Muscle layer of colon (tissue), 2 donors: ENCODE results near the gene EYA2.

Source experiments
- H3K27ac ChIP-seq: one replicate; pipeline ENCODE4 v1.7.0; 2013; ENCODE audit warnings: low read depth, mild to moderate bottlenecking, low read length, moderate library complexity
- H3K27me3 ChIP-seq, 2 donors: one replicate each; pipeline ENCODE4 v1.7.0; 2013; ENCODE audit warnings: low read length in 2 of 2, mild to moderate bottlenecking in 2 of 2; ENCODE audit not compliant: insufficient read depth in 2 of 2, control insufficient read depth in 1 of 2
- H3K36me3 ChIP-seq: one replicate; pipeline ENCODE4 v1.7.0; 2013; ENCODE audit warnings: mild to moderate bottlenecking, low read length; ENCODE audit not compliant: insufficient read depth
- H3K4me1 ChIP-seq: one replicate; pipeline ENCODE4 v1.7.0; 2013; ENCODE audit warnings: mild to moderate bottlenecking, low read length; ENCODE audit not compliant: insufficient read depth
- H3K4me3 ChIP-seq, 2 donors: one replicate each; pipeline ENCODE4 v1.7.0; 2013; ENCODE audit warnings: low read length in 2 of 2, low read depth in 1 of 2, mild to moderate bottlenecking in 1 of 2, moderate library complexity in 1 of 2
- H3K9ac ChIP-seq: one replicate; pipeline ENCODE4 v1.7.0; 2013; ENCODE audit warnings: low read length
- H3K9me3 ChIP-seq: one replicate; pipeline ENCODE4 v1.7.0; 2013; ENCODE audit warnings: mild to moderate bottlenecking, low read length
- donor health status: abdominal sarcoma.
- donor health status: Adenocarcinoma of cecum.

Gene EYA2

DNA sequence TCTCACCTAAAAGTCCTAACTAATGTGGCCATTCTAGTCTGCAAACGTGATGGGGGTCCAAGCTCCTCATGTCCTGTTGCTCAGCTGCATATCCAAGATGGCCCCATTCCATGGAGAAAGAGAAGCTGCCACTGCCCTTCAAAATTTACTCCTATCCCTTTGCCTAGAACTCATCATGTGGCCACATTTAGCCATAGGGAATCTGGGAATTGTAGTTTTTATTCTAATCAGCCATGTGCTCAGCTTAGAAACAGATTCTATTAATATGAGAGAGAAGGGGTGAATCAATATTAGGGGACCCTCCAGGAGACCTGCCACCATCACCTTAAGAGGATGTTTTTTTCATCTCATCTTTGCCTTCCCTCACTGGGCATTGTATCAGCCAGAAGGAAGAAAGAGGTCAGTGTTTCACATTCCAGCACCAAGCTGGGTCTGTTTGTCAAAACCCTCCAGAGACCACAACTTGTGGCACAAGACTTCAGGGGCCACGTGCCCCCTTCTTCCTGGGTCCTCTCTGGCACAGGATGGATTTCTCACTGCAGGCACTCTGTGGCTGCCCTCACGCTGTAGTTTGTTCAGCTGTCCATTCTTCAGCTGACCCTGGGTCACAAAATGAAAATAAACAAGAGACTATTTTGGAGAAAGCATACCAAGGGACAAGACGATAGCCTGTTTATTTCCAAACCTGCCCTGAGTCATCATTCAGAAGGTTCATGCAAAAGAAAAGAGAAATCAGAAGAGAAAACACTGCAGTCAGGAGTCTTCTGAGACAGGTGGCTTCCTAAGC, 172.0 kb downstream of the EYA2 start:
- Histone ChIP-seq H3K4me1 (no peaks in the 10 kb centered on the region), H3K36me3 (no peaks in the 10 kb centered on the region), H3K9me3 (peaks cover 17% of the 10 kb centered on the region), H3K27ac (no peak overlapping the region), H3K4me3 (no peak overlapping the region), H3K9ac (no peak overlapping the region), H3K27me3 (no peaks in the 10 kb centered on the region)

DNA sequence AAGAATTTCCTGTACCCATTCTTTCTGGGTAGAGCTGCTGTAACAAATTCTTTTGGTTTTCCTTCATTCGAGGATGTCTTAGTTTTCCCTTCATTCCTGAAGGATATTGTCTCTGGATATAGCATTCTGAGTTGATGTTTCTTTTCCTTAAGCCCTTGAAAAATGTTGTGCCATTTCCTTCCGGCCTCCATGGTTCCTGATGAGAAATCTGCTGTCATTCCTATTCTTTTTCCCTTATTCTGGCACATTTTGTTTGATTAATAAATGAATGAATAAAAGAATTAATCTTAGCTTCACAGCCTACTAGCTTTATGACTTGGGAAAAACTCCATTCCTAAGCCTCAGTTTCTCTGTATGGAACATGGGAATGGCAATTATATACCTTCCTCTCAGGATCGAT, 173.1 kb downstream of the EYA2 start:
- no peak overlapping the region for H3K9ac ChIP-seq
- no peaks in the 10 kb centered on the region for H3K27me3 ChIP-seq
- H3K4me1 ChIP-seq, result no peaks in the 10 kb centered on the region
- peaks cover 17% of the 10 kb centered on the region for H3K9me3 ChIP-seq
- H3K4me3 ChIP-seq, result no peak overlapping the region
- no peak overlapping the region for H3K27ac ChIP-seq
- no peaks in the 10 kb centered on the region for H3K36me3 ChIP-seq

- H3K27ac ChIP-seq, result no peak overlapping the region
- H3K36me3 ChIP-seq, result no peaks in the 10 kb centered on the region
- H3K9me3 ChIP-seq, result peaks cover 17% of the 10 kb centered on the region
- no peaks in the 10 kb centered on the region for H3K27me3 ChIP-seq
- no peak overlapping the region for H3K9ac ChIP-seq
- no peak overlapping the region for H3K4me3 ChIP-seq
- no peaks in the 10 kb centered on the region for H3K4me1 ChIP-seq
Measured at GRCh38 chr20:47070176-47070575, 175.5 kb downstream of the EYA2 start.

DNA sequence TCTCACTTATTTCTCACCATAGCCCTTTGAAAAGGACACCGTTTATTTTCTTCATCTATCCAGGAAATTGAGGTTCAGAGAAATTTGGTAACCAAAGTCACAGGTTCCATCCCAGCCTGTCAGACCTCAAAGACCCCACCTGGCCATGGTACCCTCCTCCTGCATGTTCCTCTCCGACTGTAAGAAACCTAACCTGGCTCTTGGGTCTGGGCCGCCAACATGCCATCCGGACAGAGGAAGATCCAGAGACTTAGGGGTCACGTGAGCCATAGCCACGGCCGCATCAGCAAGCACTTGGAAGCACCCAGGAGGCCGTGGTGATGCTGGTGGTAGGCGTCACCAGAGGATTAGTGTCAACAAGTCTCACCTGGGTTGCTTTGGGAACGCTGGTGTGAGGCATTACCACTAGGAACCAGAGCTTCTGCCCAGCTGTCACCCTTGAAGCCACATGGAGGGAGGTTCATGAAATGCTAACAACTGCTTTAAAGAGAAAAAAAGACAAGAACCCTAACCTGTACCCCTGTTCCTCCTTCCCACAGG, 177.1 kb downstream of the EYA2 start:
- Histone ChIP-seq H3K4me3 (no peak overlapping the region), H3K9ac (no peak overlapping the region), H3K4me1 (no peaks in the 10 kb centered on the region), H3K27ac (no peak overlapping the region), H3K9me3 (peaks cover 20% of the 10 kb centered on the region), H3K27me3 (no peaks in the 10 kb centered on the region), H3K36me3 (no peaks in the 10 kb centered on the region)

- no peaks in the 10 kb centered on the region for H3K4me1 ChIP-seq
- H3K27me3 ChIP-seq, result no peaks in the 10 kb centered on the region
- H3K4me3 ChIP-seq, result no peak overlapping the region
- no peak overlapping the region for H3K27ac ChIP-seq
- H3K9me3 ChIP-seq, result peaks cover 8% of the 10 kb centered on the region
- H3K9ac ChIP-seq, result no peak overlapping the region
- H3K36me3 ChIP-seq, result no peaks in the 10 kb centered on the region
Measured at GRCh38 chr20:47073766-47074475, 179.3 kb downstream of the EYA2 start.

DNA sequence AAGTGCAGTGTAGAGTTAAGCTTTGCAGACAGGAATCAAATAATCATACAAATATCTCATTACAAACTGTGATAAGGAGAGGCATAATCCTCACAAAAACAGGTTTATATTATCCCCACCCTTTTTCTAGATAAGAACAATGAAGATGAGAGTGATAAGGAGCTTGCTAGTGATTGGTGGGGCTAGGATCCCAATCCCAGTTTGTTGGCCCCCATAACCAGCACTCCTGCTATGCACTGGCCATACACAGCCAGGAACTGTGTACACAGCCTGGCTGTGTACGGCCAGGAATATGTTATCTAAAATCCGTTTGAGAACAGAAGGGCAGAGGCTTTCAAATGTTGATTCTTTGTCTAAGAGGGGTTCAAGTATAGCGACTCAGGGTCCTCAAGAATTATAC, 180.6 kb downstream of the EYA2 start:
- H3K4me3 ChIP-seq, result no peak overlapping the region
- no peak overlapping the region for H3K27ac ChIP-seq
- H3K4me1 ChIP-seq, result no peaks in the 10 kb centered on the region
- peaks cover 11% of the 10 kb centered on the region for H3K9me3 ChIP-seq
- no peaks in the 10 kb centered on the region for H3K27me3 ChIP-seq
- no peaks in the 10 kb centered on the region for H3K36me3 ChIP-seq
- no peak overlapping the region for H3K9ac ChIP-seq

DNA sequence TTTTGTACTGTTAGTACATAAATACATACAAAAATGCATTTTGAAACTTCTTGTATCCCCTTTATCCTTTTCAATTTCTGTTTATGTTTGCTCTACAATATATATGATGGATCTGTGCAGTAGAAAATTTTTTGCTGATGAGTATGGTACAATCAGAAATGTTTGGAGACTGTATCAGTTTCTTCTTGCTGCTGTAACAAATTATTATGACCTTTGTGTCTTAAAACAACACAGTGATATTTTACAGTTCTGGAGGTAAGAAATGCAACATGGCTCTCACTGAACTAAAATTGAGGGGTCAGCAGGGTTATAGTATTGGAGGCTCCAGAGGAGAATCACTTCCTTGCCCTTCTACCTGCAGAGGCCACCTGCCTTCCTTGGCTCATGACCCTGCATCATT, 184.4 kb downstream of the EYA2 start:
- no peaks in the 10 kb centered on the region for H3K27me3 ChIP-seq
- no peak overlapping the region for H3K27ac ChIP-seq
- no peak overlapping the region for H3K9ac ChIP-seq
- no peaks in the 10 kb centered on the region for H3K36me3 ChIP-seq
- H3K4me3 ChIP-seq, result no peak overlapping the region
- H3K4me1 ChIP-seq, result no peaks in the 10 kb centered on the region
- H3K9me3 ChIP-seq, result peaks cover 11% of the 10 kb centered on the region

DNA sequence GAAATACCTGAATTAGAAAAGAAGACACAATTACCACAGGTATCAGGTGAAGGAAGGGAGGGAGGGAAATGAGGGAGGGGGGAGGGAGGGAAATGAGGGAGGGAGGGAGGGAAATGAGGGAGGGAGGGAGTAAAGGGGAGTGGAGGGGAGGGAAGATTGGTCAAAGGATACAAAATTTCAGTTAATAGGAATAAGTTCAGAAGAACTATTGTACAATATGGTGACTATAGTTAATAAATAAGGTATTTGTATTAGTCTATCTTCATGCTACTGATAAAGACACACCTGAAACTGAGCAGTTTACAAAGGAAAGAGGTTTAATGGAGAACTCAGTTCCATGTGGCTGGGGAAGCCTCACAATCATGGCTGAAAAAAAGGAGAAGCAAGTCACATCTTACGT, 185.7 kb downstream of the EYA2 start:
- H3K27me3 ChIP-seq, result no peaks in the 10 kb centered on the region
- H3K4me3 ChIP-seq, result no peak overlapping the region
- peaks cover 11% of the 10 kb centered on the region for H3K9me3 ChIP-seq
- no peaks in the 10 kb centered on the region for H3K4me1 ChIP-seq
- H3K9ac ChIP-seq, result no peak overlapping the region
- H3K27ac ChIP-seq, result no peak overlapping the region
- H3K36me3 ChIP-seq, result no peaks in the 10 kb centered on the region

DNA sequence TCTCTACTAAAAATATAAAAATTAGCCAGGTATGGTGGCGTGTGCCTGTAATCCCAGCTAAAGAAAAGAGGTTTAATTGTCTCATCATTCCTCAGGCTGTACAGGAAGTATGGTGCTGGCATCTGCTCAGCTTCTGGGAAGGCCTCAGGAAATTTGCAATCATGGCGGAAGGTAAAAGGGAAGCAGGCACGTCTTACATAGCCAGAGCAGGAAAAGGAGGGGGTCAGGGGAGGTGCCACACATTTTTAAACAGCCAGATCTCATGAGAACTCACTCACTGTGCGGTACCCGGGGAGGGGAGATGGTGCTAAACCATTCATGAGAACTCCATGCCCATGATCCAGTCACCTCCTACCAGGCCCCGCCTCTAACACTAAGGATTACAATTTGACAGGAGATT, 191.7 kb downstream of the EYA2 start:
- Histone ChIP-seq H3K4me1 (no peaks in the 10 kb centered on the region), H3K36me3 (no peaks in the 10 kb centered on the region), H3K9me3 (no peaks in the 10 kb centered on the region), H3K27ac (no peak overlapping the region), H3K9ac (no peak overlapping the region), H3K27me3 (no peaks in the 10 kb centered on the region), H3K4me3 (no peak overlapping the region)

DNA sequence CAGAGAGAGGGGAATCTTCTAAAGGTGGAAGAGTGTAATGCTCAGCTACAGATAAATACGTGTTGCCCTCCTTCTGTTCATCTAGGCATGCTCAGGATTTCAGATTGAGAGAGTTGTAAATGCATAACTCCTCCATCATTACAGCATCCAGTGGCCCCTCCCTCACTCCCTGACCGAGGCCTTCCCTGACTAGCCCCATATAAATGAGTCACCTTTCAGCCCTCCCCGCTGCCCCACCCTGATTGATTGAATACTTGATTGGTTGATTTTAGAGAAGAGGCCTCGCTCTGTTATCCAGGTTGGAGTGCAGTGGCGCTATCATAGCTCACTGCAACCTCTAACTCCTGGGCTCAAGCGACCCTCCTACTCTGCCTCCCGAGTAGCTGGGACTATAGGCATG, 193.7 kb downstream of the EYA2 start:
- Histone ChIP-seq H3K36me3 (no peaks in the 10 kb centered on the region), H3K9me3 (no peaks in the 10 kb centered on the region), H3K27ac (no peak overlapping the region), H3K9ac (no peak overlapping the region), H3K4me1 (no peaks in the 10 kb centered on the region), H3K4me3 (no peak overlapping the region), H3K27me3 (no peaks in the 10 kb centered on the region)

DNA sequence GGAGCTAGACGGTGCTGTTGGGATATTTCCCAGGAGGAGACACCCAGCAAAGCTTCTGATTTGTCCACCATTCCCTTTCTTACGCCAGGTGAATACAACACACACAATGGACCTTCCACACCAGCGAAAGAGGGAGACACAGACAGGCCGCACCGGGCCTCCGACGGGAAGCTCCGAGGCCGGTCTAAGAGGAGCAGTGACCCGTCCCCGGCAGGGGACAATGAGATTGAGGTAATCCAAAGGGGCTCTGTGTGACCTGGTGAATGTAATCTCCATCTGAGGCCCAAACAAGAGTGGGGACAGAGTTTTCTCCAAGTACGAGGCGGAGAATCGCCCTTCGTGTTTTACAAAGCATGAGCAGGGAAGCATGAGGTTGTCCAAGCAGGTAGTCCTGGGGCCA, 194.5 kb downstream of the EYA2 start:
- Histone ChIP-seq H3K4me3 (no peak overlapping the region), H3K4me1 (no peaks in the 10 kb centered on the region), H3K36me3 (no peaks in the 10 kb centered on the region), H3K9me3 (no peaks in the 10 kb centered on the region), H3K27ac (no peak overlapping the region), H3K27me3 (no peaks in the 10 kb centered on the region), H3K9ac (no peak overlapping the region)
